Measurements from ENCODE around the gene CWF19L2. TPM values are rescaled to one million over a fixed set of nuclear protein-coding genes. Genes with fewer than 3 reads are reported as not detected.
"Not testable (repeated sequence)": the region's sequence is repeated elsewhere in the genome, so short reads cannot be mapped to it uniquely, and the experiment has no call there.

CWF19L2 gene
- 10 to 100 TPM; 14.7 to 16.3 TPM for total RNA-seq

- Mint-ChIP-seq H3K27ac (peak within 1 kb of the TSS; percentile 92 to 93), H3K9me3 (no peaks in the 10 kb centered on the region), H3K36me3 (peaks cover 12 to 15% of the 10 kb centered on the region in 2 donors)
- peak; percentile 94 to 97 for ATAC-seq
- peak; percentile 80 to 85 for DNase-seq (ENCODE audit: low spot score in 2 of 2)
Measured at GRCh38 chr11:107457558-107458271, at the start of gene CWF19L2. Gene CWF19L2, minus strand, starts transcription at chr11:107457825. Its CDS starts 9 bp downstream, at chr11:107457816.

DNA sequence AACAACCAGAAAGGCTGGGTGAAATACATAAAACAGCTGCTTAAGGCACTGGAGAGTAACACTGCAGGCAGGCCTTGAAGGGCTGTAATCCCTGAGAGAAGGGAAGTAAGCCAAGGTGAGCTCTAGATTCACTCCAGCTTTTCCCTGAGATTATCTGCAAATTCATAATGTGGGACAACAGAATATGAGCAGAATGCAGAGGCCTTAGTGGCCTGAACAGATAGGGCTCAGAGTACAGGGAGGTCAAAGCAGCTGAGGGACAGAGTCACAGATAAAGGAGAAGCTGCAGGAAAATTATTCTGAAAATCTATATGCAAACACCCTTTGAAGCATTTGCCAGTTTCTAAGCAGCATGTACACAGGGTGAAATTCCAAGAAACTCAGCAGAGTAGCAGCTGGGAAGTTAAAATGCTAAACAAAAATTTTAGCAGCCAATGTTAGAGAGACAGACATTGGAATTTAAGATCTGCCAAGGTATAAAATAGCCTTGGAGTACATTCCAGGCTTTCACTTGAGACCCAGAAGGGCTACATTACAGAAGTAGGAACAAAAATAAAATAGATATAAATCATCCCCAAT lies 48.1 kb upstream of the CWF19L2 start:
- peaks cover 9% of the 10 kb centered on the region in 2 donors for H3K9me3 Mint-ChIP-seq
- ATAC-seq, result no peak
- H3K36me3 Mint-ChIP-seq, result peaks cover 50 to 52% of the 10 kb centered on the region in 2 donors
- no peak overlapping the region for H3K27ac Mint-ChIP-seq
- no peak for DNase-seq (ENCODE audit: low spot score in 2 of 2)

- Mint-ChIP-seq H3K27ac (no peak overlapping the region), H3K9me3 (peaks cover 9% of the 10 kb centered on the region in 2 donors), H3K36me3 (peaks cover 44 to 47% of the 10 kb centered on the region in 2 donors)
- DNase-seq (ENCODE audit: low spot score in 2 of 2) (no peak), ATAC-seq (no peak)
Measured at GRCh38 chr11:107504981-107505380, 47.4 kb upstream of the CWF19L2 start.

- peaks cover 49 to 53% of the 10 kb centered on the region in 2 donors for H3K36me3 Mint-ChIP-seq
- H3K27ac Mint-ChIP-seq, result no peak overlapping the region
- H3K9me3 Mint-ChIP-seq, result peaks cover 9 to 14% of the 10 kb centered on the region in 2 donors
- DNase-seq (ENCODE audit: low spot score in 2 of 2) (no peak), ATAC-seq (no peak)
Measured at GRCh38 chr11:107501713-107502112, 44.1 kb upstream of the CWF19L2 start.

DNA sequence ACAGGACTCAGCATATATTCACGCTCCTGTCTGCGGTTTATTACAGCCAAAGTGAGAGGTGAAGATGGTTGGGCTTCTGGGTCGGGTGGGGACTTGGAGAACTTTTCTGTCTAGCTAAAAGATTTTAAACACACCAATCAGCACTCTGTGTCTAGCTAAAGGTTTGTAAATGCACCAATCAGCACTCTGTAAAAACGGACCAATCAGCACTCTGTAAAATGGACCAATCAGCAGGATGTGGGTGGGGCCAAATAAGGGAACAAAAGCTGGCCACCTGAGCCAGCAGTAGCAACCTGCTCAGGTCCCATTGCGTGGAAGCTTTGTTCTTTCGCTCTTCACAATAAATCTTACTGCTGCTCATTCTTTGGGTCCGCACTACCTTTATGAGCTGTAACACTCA lies 39.7 kb upstream of the CWF19L2 start:
- DNase-seq (ENCODE audit: low spot score in 2 of 2); ATAC-seq; H3K9me3 Mint-ChIP-seq; H3K27ac Mint-ChIP-seq: not testable (repeated sequence)
- peaks cover 12 to 21% of the 10 kb centered on the region in 2 donors for H3K36me3 Mint-ChIP-seq

GRCh38 chr11:107496011-107496410 lies 38.4 kb upstream of the CWF19L2 start:
- no peak for ATAC-seq
- DNase-seq (ENCODE audit: low spot score in 2 of 2), result no peak
- Mint-ChIP-seq H3K36me3 (peaks cover 5 to 8% of the 10 kb centered on the region in 2 donors), H3K27ac (no peak overlapping the region), H3K9me3 (peaks cover 0 to 5% of the 10 kb centered on the region in 2 donors)

DNA sequence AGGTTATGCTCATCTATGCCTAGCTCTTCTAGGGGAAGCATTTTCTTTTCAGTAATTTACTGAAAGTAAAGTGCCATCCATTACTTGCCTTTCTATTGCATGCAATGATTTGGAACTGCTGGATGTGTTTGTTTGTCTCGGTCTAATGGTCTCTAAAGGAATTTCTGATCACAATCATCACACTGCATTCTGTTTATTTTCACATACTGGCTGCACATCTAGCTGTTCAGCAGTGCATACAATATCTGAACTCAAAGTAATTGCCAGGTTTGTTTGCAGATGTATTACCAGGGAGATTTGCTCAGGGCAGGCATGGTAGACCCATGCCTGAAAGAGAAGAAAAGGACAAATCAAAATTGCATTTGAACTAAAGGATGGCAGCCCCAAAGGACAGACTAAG lies 36.4 kb upstream of the CWF19L2 start:
- peaks cover 5 to 6% of the 10 kb centered on the region in 2 donors for H3K36me3 Mint-ChIP-seq
- DNase-seq (ENCODE audit: low spot score in 2 of 2) (no peak), ATAC-seq (no peak)
- peaks cover 0 to 4% of the 10 kb centered on the region in 2 donors for H3K9me3 Mint-ChIP-seq
- H3K27ac Mint-ChIP-seq, result no peak overlapping the region

- ATAC-seq (no peak), DNase-seq (ENCODE audit: low spot score in 2 of 2) (no peak)
- Mint-ChIP-seq H3K27ac (no peak overlapping the region), H3K9me3 (peaks cover 4% of the 10 kb centered on the region in 2 donors), H3K36me3 (peaks cover 5 to 6% of the 10 kb centered on the region in 2 donors)
Measured at GRCh38 chr11:107493117-107493516, 35.5 kb upstream of the CWF19L2 start.

DNA sequence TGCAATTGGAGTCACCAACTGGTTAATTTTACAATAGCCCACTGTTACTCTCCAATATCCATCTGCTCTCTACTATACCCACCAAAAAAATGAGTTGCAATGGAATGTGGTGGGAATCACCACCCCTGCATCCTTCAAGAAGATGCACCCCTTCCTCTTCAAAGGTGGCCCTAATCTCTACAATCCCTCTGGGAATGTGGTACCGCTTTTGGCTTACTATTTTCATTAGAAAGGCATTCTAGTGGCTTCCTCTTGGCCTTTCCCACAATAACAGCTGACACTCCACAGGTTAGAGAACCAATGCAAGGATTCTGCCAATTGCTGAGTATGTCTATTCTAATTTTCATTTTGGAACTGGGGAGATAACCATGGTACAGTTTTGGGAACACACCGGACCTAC lies 33.2 kb upstream of the CWF19L2 start:
- no peak for ATAC-seq
- Mint-ChIP-seq H3K36me3 (no peaks in the 10 kb centered on the region), H3K27ac (no peak overlapping the region), H3K9me3 (peaks cover 0 to 4% of the 10 kb centered on the region in 2 donors)
- no peak for DNase-seq (ENCODE audit: low spot score in 2 of 2)

- DNase-seq (ENCODE audit: low spot score in 2 of 2), result no peak
- no peak overlapping the region for H3K27ac Mint-ChIP-seq
- H3K36me3 Mint-ChIP-seq, result no peaks in the 10 kb centered on the region
- no peak for ATAC-seq
- H3K9me3 Mint-ChIP-seq, result no peaks in the 10 kb centered on the region
Measured at GRCh38 chr11:107482234-107482633, 24.6 kb upstream of the CWF19L2 start.

DNA sequence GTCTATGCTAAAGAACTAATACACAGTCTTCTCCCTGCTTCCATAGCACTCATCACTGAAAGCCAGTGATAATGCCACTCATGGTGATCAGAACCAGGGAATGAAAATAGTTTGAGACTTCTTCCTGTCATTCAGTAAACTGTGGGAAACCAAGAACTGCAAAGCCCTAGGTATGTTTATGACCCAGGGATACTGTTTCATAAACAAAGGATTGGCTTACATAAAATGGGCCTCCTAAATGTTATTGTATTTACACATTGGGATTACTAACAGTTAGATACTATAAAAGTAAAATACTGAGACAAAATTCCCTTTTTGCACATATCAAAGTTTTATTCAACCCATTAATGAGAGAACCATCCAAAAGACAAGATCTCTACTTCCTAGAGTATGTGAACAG lies 21.3 kb upstream of the CWF19L2 start:
- no peaks in the 10 kb centered on the region for H3K9me3 Mint-ChIP-seq
- no peak overlapping the region for H3K27ac Mint-ChIP-seq
- DNase-seq (ENCODE audit: low spot score in 2 of 2) (no peak), ATAC-seq (no peak)
- H3K36me3 Mint-ChIP-seq, result no peaks in the 10 kb centered on the region

DNA sequence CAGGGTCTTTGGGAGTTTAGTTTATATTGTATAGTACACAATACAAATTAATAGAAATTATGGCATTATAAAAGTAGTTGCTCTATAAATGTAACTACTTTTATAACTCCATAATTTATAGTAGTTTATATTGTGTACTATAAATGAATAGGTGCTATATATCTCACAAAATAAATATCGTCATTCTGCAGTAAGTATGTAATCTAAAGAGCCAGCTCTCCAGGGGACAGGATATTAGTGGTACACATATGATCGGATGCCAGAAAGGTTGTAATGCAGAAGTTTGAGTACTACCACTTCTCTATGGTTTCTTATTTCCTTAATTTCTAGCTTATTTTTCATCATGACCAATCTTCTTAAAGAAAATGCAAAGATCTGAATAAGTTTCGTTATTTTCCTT lies 20.2 kb upstream of the CWF19L2 start:
- DNase-seq (ENCODE audit: low spot score in 2 of 2), result no peak
- H3K36me3 Mint-ChIP-seq, result no peaks in the 10 kb centered on the region
- no peak overlapping the region for H3K27ac Mint-ChIP-seq
- no peaks in the 10 kb centered on the region for H3K9me3 Mint-ChIP-seq
- no peak for ATAC-seq

- ATAC-seq, result no peak
- Mint-ChIP-seq H3K36me3 (no peaks in the 10 kb centered on the region), H3K9me3 (no peaks in the 10 kb centered on the region), H3K27ac (no peak overlapping the region)
- no peak for DNase-seq (ENCODE audit: low spot score in 2 of 2)
Measured at GRCh38 chr11:107473792-107474191, 16.2 kb upstream of the CWF19L2 start.

GRCh38 chr11:107472966-107473365 lies 15.3 kb upstream of the CWF19L2 start:
- Mint-ChIP-seq H3K36me3 (no peaks in the 10 kb centered on the region), H3K9me3 (no peaks in the 10 kb centered on the region), H3K27ac (peak overlapping the region in 1 of 2 donors; percentile 32)
- ATAC-seq, result no peak
- no peak for DNase-seq (ENCODE audit: low spot score in 2 of 2)

DNA sequence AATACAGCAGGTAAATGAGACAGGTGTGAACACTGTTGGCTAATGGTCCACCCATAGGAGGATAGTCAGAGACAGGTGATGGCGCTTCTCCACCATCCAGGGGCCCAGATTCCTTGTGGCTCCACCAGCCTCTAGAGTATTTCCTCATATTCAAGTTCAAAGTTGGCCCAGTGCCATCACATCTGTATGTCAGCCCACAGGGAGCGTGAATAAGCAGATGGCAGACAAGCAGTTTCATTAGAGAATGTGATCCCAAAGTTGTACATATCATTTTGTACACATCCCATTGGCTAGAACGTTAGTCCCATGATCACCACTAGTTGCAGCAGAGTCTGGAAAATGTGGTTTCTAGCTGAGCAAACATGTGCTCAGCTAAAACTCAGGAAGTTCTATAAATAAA lies 11.0 kb upstream of the CWF19L2 start:
- peaks cover 8% of the 10 kb centered on the region in 2 donors for H3K9me3 Mint-ChIP-seq
- DNase-seq (ENCODE audit: low spot score in 2 of 2) (no peak), ATAC-seq (no peak)
- peaks cover 7 to 19% of the 10 kb centered on the region in 2 donors for H3K36me3 Mint-ChIP-seq
- H3K27ac Mint-ChIP-seq, result no peak overlapping the region

DNA sequence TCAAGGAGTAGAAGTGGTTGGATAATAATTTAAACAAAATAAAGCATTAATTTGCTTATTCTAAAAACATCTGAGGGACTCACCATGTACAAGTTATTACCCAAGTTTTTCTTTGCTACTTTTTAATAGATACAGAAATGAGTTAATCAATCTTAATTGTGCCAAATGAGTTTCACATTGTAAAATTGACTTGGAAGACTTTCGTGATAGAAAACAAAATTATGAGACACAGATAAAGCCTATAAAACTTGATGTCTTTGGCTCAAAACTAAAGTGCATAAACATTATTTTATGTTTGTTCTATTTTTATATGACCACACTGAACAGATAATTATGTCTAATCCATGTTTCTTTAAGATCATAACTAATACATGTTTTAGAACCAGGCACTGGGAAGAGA lies 10.1 kb upstream of the CWF19L2 start:
- no peak overlapping the region for H3K27ac Mint-ChIP-seq
- DNase-seq (ENCODE audit: low spot score in 2 of 2), result no peak
- H3K36me3 Mint-ChIP-seq, result peaks cover 14 to 26% of the 10 kb centered on the region in 2 donors
- no peak for ATAC-seq
- H3K9me3 Mint-ChIP-seq, result peaks cover 12 to 13% of the 10 kb centered on the region in 2 donors

DNA sequence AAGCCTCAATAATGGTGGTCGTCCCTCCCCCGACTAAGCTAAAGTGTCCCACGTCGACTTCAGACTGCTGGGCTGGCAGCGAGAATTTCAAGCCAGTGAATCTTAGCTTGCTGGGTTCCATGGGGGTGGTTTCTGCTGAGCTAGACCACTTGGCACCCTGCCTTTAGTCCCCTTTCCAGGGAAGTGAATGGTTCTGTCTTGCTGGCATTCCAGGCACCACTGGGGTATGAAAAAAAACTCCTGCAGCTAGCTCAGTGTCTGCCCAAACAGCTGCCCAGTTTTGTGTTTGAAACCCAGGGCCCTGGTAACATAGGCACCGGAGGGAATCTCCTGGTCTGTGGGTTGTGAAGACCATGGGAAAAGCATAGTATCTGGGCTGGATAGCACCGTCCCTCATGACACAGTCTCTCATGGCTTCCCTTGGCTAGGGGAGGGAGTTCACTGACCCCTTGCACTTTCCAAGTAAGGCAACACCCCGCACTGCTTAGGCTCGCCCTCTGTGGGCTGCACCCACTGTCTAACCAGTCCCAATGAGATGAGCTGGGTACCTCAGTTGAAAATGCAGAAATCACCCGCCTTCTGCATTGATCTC lies 8.7 kb upstream of the CWF19L2 start:
- not testable (repeated sequence) for H3K27ac Mint-ChIP-seq; DNase-seq (ENCODE audit: low spot score in 2 of 2); ATAC-seq
- Mint-ChIP-seq H3K9me3 (peaks cover 12 to 13% of the 10 kb centered on the region in 2 donors), H3K36me3 (peaks cover 14 to 26% of the 10 kb centered on the region in 2 donors)
